ENCODE measurements around the gene MYOF. TPM values are rescaled to one million over a fixed set of nuclear protein-coding genes. Genes with fewer than 3 reads are reported as not detected.

The MYOF gene
- total and polyA plus RNA-seq, 2 of the 8 experiments (the other 6 are each of a cell fraction or from before 2014, with no cell fraction given): 0.98 to 2.3 TPM

DNA sequence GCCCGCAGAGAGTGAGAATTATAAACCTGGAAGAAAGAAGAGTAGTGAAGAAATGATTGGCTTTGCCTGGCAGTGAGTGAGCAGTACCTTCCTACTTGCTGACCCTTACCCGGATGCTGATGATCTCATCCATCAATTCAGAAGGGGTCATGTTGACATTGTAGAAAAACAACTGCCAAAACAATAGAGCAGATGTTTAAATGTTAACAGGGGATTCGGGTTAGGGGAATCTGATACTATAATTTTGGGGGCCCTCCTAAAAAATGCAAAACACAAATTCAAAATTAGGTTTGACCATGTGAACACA is 78.1 kb downstream of the MYOF start:
- POLR2A ChIA-PET (ENCODE audit: partially characterized antibody): no interaction called here
- FAIRE-seq (no peak), DNase-seq (ENCODE audit: low read depth in 1 of 2, low spot score in 2 of 2) (no peak)
- Histone ChIP-seq H2BK12ac (ENCODE audit: low read depth, low read length) (no peak overlapping the region), H4K8ac (ENCODE audit: extremely low read depth, insufficient read depth, low read length) (no peak overlapping the region), H4K5ac (ENCODE audit: insufficient read length, low read depth, low read length) (no peak overlapping the region), H3K9me3 (ENCODE audit: insufficient read depth in 2 of 2, low read depth in 1 of 2, low read length in 1 of 2) (no peaks in the 10 kb centered on the region), H3K4me2 (ENCODE audit: insufficient read depth in 1 of 2, low read depth in 2 of 2, low read length in 2 of 2) (no peak overlapping the region), H3K4ac (replicated peaks; ENCODE audit: insufficient read length, low read depth, low read length) (no peak overlapping the region), H3K36me3 (ENCODE audit: control insufficient read depth in 2 of 4, insufficient read depth in 4 of 4, low read length in 3 of 4) (no peaks in the 10 kb centered on the region), H3K79me1 (ENCODE audit: low read depth, low read length) (no peaks in the 10 kb centered on the region), H3K14ac (ENCODE audit: insufficient read length) (no peak overlapping the region), H4K20me1 (replicated peaks in 1 of 2; ENCODE audit: control insufficient read depth in 1 of 2, insufficient read depth in 2 of 2, low read length in 2 of 2) (peaks cover 0 to 3% of the 10 kb centered on the region in 2 experiments), H2BK120ac (replicated peaks; ENCODE audit: low read depth, low read length) (no peak overlapping the region), H2BK20ac (ENCODE audit: low read length) (no peak overlapping the region), H3K56ac (replicated peaks; ENCODE audit: insufficient read length, low read depth, low read length) (no peak overlapping the region), H2AK5ac (ENCODE audit: low read depth, low read length) (no peak overlapping the region), H3K23ac (ENCODE audit: insufficient read length) (no peak overlapping the region), H2AFZ (ENCODE audit: low read length) (no peak overlapping the region), H4K91ac (replicated peaks; ENCODE audit: insufficient read length, low read length) (no peak overlapping the region), H3K27ac (ENCODE audit: low read depth, low read length) (no peak overlapping the region), H3K4me3 (ENCODE audit: extremely low read depth in 1 of 4, insufficient read depth in 2 of 4, low read depth in 3 of 4, low read length in 4 of 4) (no peak overlapping the region), H3K27me3 (replicated peaks in 1 of 4; ENCODE audit: control insufficient read depth in 3 of 4, extremely low read depth in 1 of 4, insufficient read depth in 3 of 4, low read length in 3 of 4) (peaks cover 0 to 1% (median 0%) of the 10 kb centered on the region in 4 experiments; a peak in 1 of 7 replicates), H3K23me2 (ENCODE audit: low read depth, low read length) (no peaks in the 10 kb centered on the region), H2BK15ac (ENCODE audit: low read length) (no peak overlapping the region), H3K9ac (replicated peaks in 1 of 4; ENCODE audit: extremely low read depth in 1 of 4, low read depth in 3 of 4, low read length in 3 of 4) (no peak overlapping the region), H2BK5ac (ENCODE audit: low read depth, low read length) (no peak overlapping the region), H3K79me2 (ENCODE audit: control insufficient read depth in 1 of 2, insufficient read depth in 2 of 2, low read length in 2 of 2) (no peaks in the 10 kb centered on the region), H3K18ac (ENCODE audit: extremely low read depth, low read length) (no peak overlapping the region), H3K4me1 (replicated peaks in 1 of 4; ENCODE audit: control insufficient read depth in 3 of 4, insufficient read depth in 4 of 4, low read length in 3 of 4) (no peaks in the 10 kb centered on the region)
- TF ChIP-seq EP300 (IDR thresholded peaks at IDR 0.05; ENCODE audit: borderline replicate concordance in 1 of 2, low read depth in 2 of 2, low read length in 2 of 2) (no peak), TEAD4 (IDR thresholded peaks at IDR 0.05; ENCODE audit: low read depth, low read length) (no peak), SIN3A (conservative IDR thresholded peaks at IDR 0.05 in 1 of 2, IDR thresholded peaks at IDR 0.05 in 1 of 2; ENCODE audit: low read depth in 1 of 2, low read length in 2 of 2) (no peak)
- 87% methylated on average over 3 of the region's 3 CpGs; no CpG with 5 or more reads in 1 of the 2 experiments for WGBS, 2 experiments (ENCODE audit: extremely low coverage in 1 of 2, insufficient coverage in 1 of 2, insufficient read length in 1 of 2, insufficient replicate concordance in 2 of 2, low coverage in 1 of 2, low lambda C conversion rate in 2 of 2, missing lambda C conversion rate in 1 of 2)
- CTCF ChIA-PET (ENCODE audit: partially characterized antibody): interaction anchor here (1.0 to 3.3 kb wide), 6 partner anchors 13 to 86 kb away, joined by 3 to 18 read pairs (median 4); partner anchors contain the start of gene MYOF
